Uterus (tissue), 2 donors: Measurements from ENCODE around the gene SRPK2.

Experiments used
- POLR2A ChIP-seq, 2 donors: fragments of 450-650 bp; IDR thresholded peaks; one replicate each; pipeline ENCODE4 v1.6.1; 2016; ENCODE audit warnings: antibody characterized with exemption in 2 of 2, mild to moderate bottlenecking in 1 of 2, moderate library complexity in 1 of 2
- TF ChIP-seq, protein P1 (sequence below), 4 experiments: fragments of 200-600 bp in 2 of 4; fragments of 450-650 bp in 2 of 4; sonication (generic) in 2 of 4; IDR thresholded peaks; one replicate each; pipeline ENCODE4 v1.5.1; 2016 to 2019; ENCODE audit warnings: antibody characterized with exemption in 4 of 4, mild to moderate bottlenecking in 2 of 4, moderate library complexity in 1 of 4

DNA sequence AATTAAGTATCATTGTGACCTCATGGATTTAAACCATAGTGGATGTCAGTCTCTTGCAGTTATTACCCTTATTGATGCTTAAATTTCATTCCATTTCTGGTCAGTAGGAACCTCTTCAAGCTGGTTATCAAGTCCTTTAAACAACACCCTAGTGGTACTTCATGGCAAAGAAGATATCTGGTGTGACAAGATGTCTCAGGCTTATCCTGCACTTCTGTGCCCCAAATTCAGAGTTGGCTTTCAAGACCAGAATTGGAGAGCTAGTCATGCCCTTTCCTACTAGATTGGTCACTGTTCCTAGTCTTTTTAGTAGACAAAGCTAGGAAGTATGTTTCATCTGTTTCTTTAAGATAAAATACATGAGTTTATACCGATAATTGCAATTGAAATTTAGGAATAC is 319.8 kb downstream of the SRPK2 start:
- TF ChIP-seq, protein P1, sequence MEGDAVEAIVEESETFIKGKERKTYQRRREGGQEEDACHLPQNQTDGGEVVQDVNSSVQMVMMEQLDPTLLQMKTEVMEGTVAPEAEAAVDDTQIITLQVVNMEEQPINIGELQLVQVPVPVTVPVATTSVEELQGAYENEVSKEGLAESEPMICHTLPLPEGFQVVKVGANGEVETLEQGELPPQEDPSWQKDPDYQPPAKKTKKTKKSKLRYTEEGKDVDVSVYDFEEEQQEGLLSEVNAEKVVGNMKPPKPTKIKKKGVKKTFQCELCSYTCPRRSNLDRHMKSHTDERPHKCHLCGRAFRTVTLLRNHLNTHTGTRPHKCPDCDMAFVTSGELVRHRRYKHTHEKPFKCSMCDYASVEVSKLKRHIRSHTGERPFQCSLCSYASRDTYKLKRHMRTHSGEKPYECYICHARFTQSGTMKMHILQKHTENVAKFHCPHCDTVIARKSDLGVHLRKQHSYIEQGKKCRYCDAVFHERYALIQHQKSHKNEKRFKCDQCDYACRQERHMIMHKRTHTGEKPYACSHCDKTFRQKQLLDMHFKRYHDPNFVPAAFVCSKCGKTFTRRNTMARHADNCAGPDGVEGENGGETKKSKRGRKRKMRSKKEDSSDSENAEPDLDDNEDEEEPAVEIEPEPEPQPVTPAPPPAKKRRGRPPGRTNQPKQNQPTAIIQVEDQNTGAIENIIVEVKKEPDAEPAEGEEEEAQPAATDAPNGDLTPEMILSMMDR (IDR thresholded peaks at IDR 0.05): no peak
- TF ChIP-seq POLR2A (IDR thresholded peaks at IDR 0.05): no peak
